HepG2 (cell line): ENCODE data around the gene OR13C2.

ENCODE experiments used
- FOXK2 ChIP-seq: fragments of 450-650 bp; IDR thresholded peaks from 2 replicates; pipeline ENCODE4 v1.6.1; 2016
- NPAS2 ChIP-seq: sonication (generic); formaldehyde crosslinking; IDR thresholded peaks from 2 replicates; pipeline ENCODE4 v1.8.0; 2022; ENCODE audit warnings: mild to moderate bottlenecking, missing genetic modification reagents, borderline replicate concordance
- RFX5 ChIP-seq: IDR thresholded peaks from 2 replicates; pipeline ENCODE4 v1.6.1; 2011; ENCODE audit warnings: low read depth, low read length, improper control_type of control experiment
- TF ChIP-seq, protein P1 (sequence below): sonication (generic); formaldehyde crosslinking; IDR thresholded peaks from 2 replicates; pipeline ENCODE4 v1.5.0; 2020; ENCODE audit warnings: mild to moderate bottlenecking, missing genetic modification reagents, moderate library complexity
- TF ChIP-seq, protein P2 (sequence below): sonication (generic); formaldehyde crosslinking; IDR thresholded peaks from 2 replicates; pipeline ENCODE4 v1.5.1; 2020; ENCODE audit warnings: mild to moderate bottlenecking, missing genetic modification reagents
- TF ChIP-seq, protein P3 (sequence below): sonication (generic); formaldehyde crosslinking; IDR thresholded peaks from 2 replicates; pipeline ENCODE4 v1.4.0; 2020; ENCODE audit warnings: mild to moderate bottlenecking, missing genetic modification reagents
- TF ChIP-seq, protein P4 (sequence below): sonication (generic); formaldehyde crosslinking; IDR thresholded peaks from 2 replicates; pipeline ENCODE4 v1.8.0; 2023; ENCODE audit warnings: mild to moderate bottlenecking, missing genetic modification reagents

DNA sequence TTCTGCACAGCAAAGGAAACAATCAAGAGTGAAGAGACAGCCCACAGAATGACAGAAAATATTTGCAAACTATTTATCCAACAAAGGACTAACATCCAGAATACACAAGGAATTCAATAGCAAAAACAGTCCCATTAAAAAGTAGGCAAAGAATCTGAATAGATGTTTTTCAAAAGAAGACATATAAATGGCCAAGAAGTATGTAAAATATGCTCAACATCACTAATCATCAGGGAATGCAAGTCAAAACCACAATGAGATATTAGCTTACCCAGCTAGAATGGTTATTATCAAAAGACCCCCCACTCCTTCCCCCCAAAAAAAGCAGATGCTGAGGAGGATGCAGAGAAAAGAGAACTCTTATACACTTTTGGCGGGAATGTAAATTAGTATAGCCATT is 49.9 kb downstream of the OR13C2 start:
- TF ChIP-seq, protein P1, sequence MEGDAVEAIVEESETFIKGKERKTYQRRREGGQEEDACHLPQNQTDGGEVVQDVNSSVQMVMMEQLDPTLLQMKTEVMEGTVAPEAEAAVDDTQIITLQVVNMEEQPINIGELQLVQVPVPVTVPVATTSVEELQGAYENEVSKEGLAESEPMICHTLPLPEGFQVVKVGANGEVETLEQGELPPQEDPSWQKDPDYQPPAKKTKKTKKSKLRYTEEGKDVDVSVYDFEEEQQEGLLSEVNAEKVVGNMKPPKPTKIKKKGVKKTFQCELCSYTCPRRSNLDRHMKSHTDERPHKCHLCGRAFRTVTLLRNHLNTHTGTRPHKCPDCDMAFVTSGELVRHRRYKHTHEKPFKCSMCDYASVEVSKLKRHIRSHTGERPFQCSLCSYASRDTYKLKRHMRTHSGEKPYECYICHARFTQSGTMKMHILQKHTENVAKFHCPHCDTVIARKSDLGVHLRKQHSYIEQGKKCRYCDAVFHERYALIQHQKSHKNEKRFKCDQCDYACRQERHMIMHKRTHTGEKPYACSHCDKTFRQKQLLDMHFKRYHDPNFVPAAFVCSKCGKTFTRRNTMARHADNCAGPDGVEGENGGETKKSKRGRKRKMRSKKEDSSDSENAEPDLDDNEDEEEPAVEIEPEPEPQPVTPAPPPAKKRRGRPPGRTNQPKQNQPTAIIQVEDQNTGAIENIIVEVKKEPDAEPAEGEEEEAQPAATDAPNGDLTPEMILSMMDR (CRISPR knock-in tag), result no peak
- TF ChIP-seq FOXK2 (no peak), NPAS2 (CRISPR knock-in tag) (no peak), RFX5 (no peak)
- TF ChIP-seq, protein P2, sequence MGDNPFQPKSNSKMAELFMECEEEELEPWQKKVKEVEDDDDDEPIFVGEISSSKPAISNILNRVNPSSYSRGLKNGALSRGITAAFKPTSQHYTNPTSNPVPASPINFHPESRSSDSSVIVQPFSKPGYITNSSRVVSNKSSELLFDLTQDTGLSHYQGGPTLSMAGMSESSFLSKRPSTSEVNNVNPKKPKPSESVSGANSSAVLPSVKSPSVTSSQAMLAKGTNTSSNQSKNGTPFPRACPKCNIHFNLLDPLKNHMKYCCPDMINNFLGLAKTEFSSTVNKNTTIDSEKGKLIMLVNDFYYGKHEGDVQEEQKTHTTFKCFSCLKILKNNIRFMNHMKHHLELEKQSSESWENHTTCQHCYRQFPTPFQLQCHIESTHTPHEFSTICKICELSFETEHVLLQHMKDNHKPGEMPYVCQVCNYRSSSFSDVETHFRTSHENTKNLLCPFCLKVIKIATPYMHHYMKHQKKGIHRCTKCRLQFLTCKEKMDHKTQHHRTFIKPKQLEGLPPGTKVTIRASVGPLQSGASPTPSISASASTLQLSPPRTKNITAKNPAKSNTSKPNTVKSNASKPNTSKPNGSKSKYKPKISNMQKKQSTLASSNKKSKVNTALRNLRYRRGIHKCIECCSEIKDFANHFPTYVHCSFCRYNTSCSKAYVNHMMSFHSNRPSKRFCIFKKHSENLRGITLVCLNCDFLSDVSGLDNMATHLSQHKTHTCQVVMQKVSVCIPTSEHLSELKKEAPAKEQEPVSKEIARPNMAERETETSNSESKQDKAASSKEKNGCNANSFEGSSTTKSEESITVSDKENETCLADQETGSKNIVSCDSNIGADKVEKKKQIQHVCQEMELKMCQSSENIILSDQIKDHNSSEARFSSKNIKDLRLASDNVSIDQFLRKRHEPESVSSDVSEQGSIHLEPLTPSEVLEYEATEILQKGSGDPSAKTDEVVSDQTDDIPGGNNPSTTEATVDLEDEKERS (CRISPR knock-in tag), result no peak
- TF ChIP-seq, protein P3, sequence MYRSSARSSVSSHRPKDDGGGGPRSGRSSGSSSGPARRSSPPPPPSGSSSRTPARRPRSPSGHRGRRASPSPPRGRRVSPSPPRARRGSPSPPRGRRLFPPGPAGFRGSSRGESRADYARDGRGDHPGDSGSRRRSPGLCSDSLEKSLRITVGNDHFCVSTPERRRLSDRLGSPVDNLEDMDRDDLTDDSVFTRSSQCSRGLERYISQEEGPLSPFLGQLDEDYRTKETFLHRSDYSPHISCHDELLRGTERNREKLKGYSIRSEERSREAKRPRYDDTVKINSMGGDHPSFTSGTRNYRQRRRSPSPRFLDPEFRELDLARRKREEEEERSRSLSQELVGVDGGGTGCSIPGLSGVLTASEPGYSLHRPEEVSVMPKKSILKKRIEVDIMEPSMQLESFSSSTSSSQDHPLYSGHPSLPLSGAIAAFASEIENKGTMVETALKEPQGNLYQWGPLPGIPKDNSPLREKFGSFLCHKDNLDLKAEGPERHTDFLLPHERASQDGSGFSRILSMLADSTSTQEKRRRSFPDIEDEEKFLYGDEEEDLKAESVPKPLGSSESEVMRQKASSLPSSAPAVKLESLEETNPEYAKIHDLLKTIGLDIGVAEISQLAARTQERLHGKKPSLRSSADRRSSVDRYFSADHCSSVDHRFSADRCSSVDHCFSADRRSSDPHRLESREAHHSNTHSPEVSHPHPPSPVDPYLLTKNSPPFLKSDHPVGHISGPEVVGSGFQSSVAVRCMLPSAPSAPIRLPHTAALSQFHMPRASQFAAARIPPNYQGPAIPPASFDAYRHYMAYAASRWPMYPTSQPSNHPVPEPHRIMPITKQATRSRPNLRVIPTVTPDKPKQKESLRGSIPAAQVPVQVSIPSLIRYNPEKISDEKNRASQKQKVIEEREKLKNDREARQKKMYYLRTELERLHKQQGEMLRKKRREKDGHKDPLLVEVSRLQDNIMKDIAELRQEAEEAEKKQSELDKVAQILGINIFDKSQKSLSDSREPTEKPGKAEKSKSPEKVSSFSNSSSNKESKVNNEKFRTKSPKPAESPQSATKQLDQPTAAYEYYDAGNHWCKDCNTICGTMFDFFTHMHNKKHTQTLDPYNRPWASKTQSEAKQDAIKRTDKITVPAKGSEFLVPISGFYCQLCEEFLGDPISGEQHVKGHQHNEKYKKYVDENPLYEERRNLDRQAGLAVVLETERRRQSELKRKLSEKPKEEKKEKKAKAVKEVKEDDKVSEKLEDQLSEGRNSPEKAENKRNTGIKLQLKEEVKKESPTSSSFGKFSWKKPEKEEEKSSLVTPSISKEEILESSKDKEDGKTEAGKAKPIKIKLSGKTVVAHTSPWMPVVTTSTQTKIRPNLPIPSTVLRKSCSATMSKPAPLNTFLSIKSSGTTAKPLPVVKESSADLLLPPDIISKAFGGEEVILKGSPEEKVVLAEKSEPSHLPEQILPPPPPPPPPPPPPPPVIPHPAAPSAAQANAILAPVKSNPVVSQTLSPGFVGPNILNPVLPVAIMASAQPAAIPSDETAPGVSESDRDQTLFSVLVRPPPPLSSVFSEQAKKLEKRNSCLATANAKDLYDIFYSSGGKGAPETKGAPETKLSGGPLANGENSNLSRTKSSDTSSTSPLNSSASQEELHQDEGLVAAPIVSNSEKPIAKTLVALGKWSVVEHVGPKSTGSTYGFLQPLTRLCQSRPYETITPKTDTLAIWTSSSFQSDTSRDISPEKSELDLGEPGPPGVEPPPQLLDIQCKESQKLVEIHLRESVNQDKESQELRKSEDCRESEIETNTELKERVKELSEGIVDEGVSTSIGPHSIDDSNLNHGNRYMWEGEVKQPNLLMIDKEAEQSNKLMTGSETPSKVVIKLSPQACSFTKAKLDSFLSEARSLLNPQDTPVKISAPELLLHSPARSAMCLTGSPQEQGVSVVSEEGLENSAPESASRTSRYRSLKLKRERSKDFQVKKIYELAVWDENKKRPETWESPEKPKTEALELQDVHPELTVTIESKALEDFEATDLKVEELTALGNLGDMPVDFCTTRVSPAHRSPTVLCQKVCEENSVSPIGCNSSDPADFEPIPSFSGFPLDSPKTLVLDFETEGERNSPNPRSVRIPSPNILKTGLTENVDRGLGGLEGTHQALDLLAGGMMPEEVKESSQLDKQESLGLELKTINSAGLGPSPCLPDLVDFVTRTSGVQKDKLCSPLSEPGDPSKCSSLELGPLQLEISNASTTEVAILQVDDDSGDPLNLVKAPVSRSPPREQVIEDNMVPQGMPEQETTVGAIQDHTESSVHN, result no peak
- TF ChIP-seq, protein P4, sequence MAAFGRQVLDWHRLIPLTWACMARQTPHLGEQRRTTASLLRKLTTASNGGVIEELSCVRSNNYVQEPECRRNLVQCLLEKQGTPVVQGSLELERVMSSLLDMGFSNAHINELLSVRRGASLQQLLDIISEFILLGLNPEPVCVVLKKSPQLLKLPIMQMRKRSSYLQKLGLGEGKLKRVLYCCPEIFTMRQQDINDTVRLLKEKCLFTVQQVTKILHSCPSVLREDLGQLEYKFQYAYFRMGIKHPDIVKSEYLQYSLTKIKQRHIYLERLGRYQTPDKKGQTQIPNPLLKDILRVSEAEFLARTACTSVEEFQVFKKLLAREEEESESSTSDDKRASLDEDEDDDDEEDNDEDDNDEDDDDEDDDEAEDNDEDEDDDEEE (CRISPR knock-in tag), result no peak
